Activated CD8-positive, alpha-beta T cell treated with anti-CD3 and anti-CD28 coated beads for 36 hours (primary cell): Measurements from ENCODE around the gene B4GALNT3. TPM values are rescaled to one million over a fixed set of nuclear protein-coding genes. Genes with fewer than 3 reads are reported as not detected.

Experiments used
- ATAC-seq: fragments of 200-7000 bp; cut with Tn5 transposase; one replicate; pipeline ENCODE4 v1.10.0; 2021; ENCODE audit warnings: mild to moderate bottlenecking, moderate library complexity
- CTCF ChIA-PET: fragments of 350-600 bp; sonication (Branson Sonifier 250); formaldehyde crosslinking; loops from one replicate; lab custom pipeline; 2021; ENCODE audit warnings: antibody characterized with exemption; lab: Charles Lee
- POLR2A ChIA-PET: fragments of 350-600 bp; sonication (Branson Sonifier 250); formaldehyde crosslinking; loops from one replicate; lab custom pipeline; 2021; ENCODE audit warnings: antibody characterized with exemption; lab: Charles Lee
- DNase-seq: peaks from one replicate; pipeline ENCODE4 v3.0.0-alpha.2; 2020
- H3K27ac Mint-ChIP-seq: one replicate; pipeline ENCODE4 v1.8.0; 2021; ENCODE audit warnings: mild to moderate bottlenecking, mixed read lengths
- H3K27me3 Mint-ChIP-seq: one replicate; pipeline ENCODE4 v1.8.0; 2021; ENCODE audit warnings: mixed read lengths
- H3K36me3 Mint-ChIP-seq: one replicate; pipeline ENCODE4 v1.8.0; 2021; ENCODE audit warnings: low read depth, mixed read lengths
- H3K4me1 Mint-ChIP-seq: one replicate; pipeline ENCODE4 v1.8.0; 2021; ENCODE audit warnings: low read depth, mixed read lengths
- H3K4me3 Mint-ChIP-seq: one replicate; pipeline ENCODE4 v1.8.0; 2021; ENCODE audit warnings: mild to moderate bottlenecking, moderate library complexity, mixed read lengths
- H3K9me3 Mint-ChIP-seq: one replicate; pipeline ENCODE4 v1.8.0; 2021; ENCODE audit warnings: mixed read lengths
- intact Hi-C: fragments of 100-400 bp; cut with micrococcal nuclease; formaldehyde crosslinking; loops from one replicate; pipeline ENCODE4 v1.10.0; 2022
- total RNA-seq, 2 experiments: library from RNA; stranded (reverse); gene quantifications; one replicate each; pipeline ENCODE4 v1.2.3, GENCODE V29; 2021
- TF ChIP-seq, protein P1 (sequence below): fragments of 200-600 bp; IDR thresholded peaks from one replicate; pipeline ENCODE4 v1.8.0; 2022; ENCODE audit warnings: antibody characterized with exemption, mild to moderate bottlenecking

B4GALNT3 gene
- total RNA-seq, 2 experiments from 2014 or later: 2.8 to 3.4 TPM

- TF ChIP-seq, protein P1, sequence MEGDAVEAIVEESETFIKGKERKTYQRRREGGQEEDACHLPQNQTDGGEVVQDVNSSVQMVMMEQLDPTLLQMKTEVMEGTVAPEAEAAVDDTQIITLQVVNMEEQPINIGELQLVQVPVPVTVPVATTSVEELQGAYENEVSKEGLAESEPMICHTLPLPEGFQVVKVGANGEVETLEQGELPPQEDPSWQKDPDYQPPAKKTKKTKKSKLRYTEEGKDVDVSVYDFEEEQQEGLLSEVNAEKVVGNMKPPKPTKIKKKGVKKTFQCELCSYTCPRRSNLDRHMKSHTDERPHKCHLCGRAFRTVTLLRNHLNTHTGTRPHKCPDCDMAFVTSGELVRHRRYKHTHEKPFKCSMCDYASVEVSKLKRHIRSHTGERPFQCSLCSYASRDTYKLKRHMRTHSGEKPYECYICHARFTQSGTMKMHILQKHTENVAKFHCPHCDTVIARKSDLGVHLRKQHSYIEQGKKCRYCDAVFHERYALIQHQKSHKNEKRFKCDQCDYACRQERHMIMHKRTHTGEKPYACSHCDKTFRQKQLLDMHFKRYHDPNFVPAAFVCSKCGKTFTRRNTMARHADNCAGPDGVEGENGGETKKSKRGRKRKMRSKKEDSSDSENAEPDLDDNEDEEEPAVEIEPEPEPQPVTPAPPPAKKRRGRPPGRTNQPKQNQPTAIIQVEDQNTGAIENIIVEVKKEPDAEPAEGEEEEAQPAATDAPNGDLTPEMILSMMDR: no peak
- H3K4me3 Mint-ChIP-seq: no peak overlapping the region
- H3K36me3 Mint-ChIP-seq: no peaks in the 10 kb centered on the region
- ChIA-PET POLR2A (interaction anchor here (0.9 kb wide), 1 partner anchor 83 kb away, joined by 3 read pairs; no protein-coding TSS in a partner anchor), CTCF (interaction anchor here (0.8 to 13.6 kb wide), 3 partner anchors 13 to 80 kb away, joined by 3 to 154 read pairs (median 4); no protein-coding TSS in a partner anchor)
- H3K4me1 Mint-ChIP-seq: no peaks in the 10 kb centered on the region
- intact Hi-C loops: no loop called here
- ATAC-seq: no peak
- no peak for DNase-seq
- H3K9me3 Mint-ChIP-seq: peaks cover 13% of the 10 kb centered on the region
- H3K27me3 Mint-ChIP-seq: no peaks in the 10 kb centered on the region
- no peak overlapping the region for H3K27ac Mint-ChIP-seq
Observed at GRCh38 chr12:532908-533565, 73.3 kb downstream of the B4GALNT3 start.

DNA sequence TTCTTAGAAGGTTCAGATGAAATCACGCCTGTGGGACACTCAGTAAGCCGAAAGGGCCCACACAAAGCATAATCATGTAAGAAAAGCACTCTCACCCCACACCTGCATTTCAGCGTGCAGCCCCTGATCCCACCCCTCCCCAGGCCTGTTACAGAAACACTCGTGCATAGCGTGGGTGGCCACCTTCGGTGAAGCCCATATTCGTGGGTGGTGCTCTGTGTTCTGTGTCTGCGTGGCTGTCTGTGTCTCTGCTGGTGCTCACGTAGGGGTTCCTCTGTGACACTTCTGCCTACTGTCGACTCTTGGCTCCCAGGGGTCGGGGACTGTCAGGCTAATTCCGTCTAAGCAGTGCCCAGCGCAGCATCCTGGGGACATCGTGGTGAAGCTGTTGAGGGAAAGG, 74.0 kb downstream of the B4GALNT3 start:
- intact Hi-C loops: no loop called here
- no peak for ATAC-seq
- ChIA-PET POLR2A (no interaction called here), CTCF (interaction anchor here (0.5 to 13.6 kb wide), 3 partner anchors 13 to 391 kb away, joined by 3 to 154 read pairs (median 4); no protein-coding TSS in a partner anchor)
- DNase-seq: no peak
- Mint-ChIP-seq H3K36me3 (no peaks in the 10 kb centered on the region), H3K4me3 (no peak overlapping the region), H3K27me3 (no peaks in the 10 kb centered on the region), H3K4me1 (peaks cover 2% of the 10 kb centered on the region), H3K9me3 (peaks cover 13% of the 10 kb centered on the region), H3K27ac (no peak overlapping the region)
- TF ChIP-seq, protein P1: no peak

GRCh38 chr12:534216-534615, 74.5 kb downstream of the B4GALNT3 start:
- H3K36me3 Mint-ChIP-seq: no peaks in the 10 kb centered on the region
- intact Hi-C loops: no loop called here
- TF ChIP-seq, protein P1: no peak
- CTCF ChIA-PET: interaction anchor here (0.9 to 13.6 kb wide), 2 partner anchors 13 to 81 kb away, joined by 3 to 154 read pairs; no protein-coding TSS in a partner anchor
- peaks cover 7% of the 10 kb centered on the region for H3K4me1 Mint-ChIP-seq
- POLR2A ChIA-PET: no interaction called here
- no peaks in the 10 kb centered on the region for H3K27me3 Mint-ChIP-seq
- ATAC-seq (no peak), DNase-seq (no peak)
- no peak overlapping the region for H3K27ac Mint-ChIP-seq
- peaks cover 13% of the 10 kb centered on the region for H3K9me3 Mint-ChIP-seq
- no peak overlapping the region for H3K4me3 Mint-ChIP-seq

GRCh38 chr12:535396-535795, 75.7 kb downstream of the B4GALNT3 start:
- POLR2A ChIA-PET: interaction anchor here (0.7 to 1.2 kb wide), 2 partner anchors 9 to 82 kb away, joined by 3 read pairs; no protein-coding TSS in a partner anchor
- TF ChIP-seq, protein P1: no peak
- no peak overlapping the region for H3K27ac Mint-ChIP-seq

GRCh38 chr12:536751-537245, 77.1 kb downstream of the B4GALNT3 start:
- no peak for ATAC-seq
- no peak for DNase-seq
- ChIA-PET CTCF (interaction anchor here (0.8 to 13.6 kb wide), 4 partner anchors 11 to 95 kb away, joined by 3 to 154 read pairs (median 25); no protein-coding TSS in a partner anchor), POLR2A (no interaction called here)
- no peaks in the 10 kb centered on the region for H3K27me3 Mint-ChIP-seq
- H3K36me3 Mint-ChIP-seq: no peaks in the 10 kb centered on the region
- peaks cover 10% of the 10 kb centered on the region for H3K9me3 Mint-ChIP-seq
- TF ChIP-seq, protein P1: no peak
- H3K27ac Mint-ChIP-seq: no peak overlapping the region
- intact Hi-C loops: no loop called here
- no peak overlapping the region for H3K4me3 Mint-ChIP-seq
- peaks cover 19% of the 10 kb centered on the region for H3K4me1 Mint-ChIP-seq

More at GRCh38 chr12:535396-535795, 75.7 kb downstream of the B4GALNT3 start:
- intact Hi-C loops: no loop called here
- DNase-seq (no peak), ATAC-seq (no peak)
- Mint-ChIP-seq H3K4me1 (peaks cover 17% of the 10 kb centered on the region), H3K9me3 (peaks cover 12% of the 10 kb centered on the region), H3K4me3 (no peak overlapping the region), H3K36me3 (no peaks in the 10 kb centered on the region), H3K27me3 (no peaks in the 10 kb centered on the region)
- CTCF ChIA-PET: interaction anchor here (4.9 to 13.6 kb wide), 2 partner anchors 12 to 82 kb away, joined by 45 to 154 read pairs; no protein-coding TSS in a partner anchor
